ENCODE data around the gene KAT2B. TPM values are rescaled to one million over a fixed set of nuclear protein-coding genes. Genes with fewer than 3 reads are reported as not detected.

KAT2B gene
- total and polyA plus RNA-seq, 12 donors, result 5.4 to 32.2 (median 20.9) TPM

- H3K4me3 ChIP-seq, result no peak overlapping the region
- H3K27me3 ChIP-seq, result no peaks in the 10 kb centered on the region
- peaks cover 0 to 4% of the 10 kb centered on the region in 2 donors for H3K36me3 ChIP-seq (replicated peaks in 1 of 2)
- intact Hi-C loops (cut with DNase I), result no loop called here
- no peaks in the 10 kb centered on the region for H3K4me1 ChIP-seq (replicated peaks in 1 of 2)
- H3K9me3 ChIP-seq (replicated peaks in 1 of 3), result no peaks in the 10 kb centered on the region
- DNase-seq, result no peak
- 98 to 99% (median 98%) methylated on average over 2 of the region's 2 CpGs for WGBS, 4 donors
- H3K27ac ChIP-seq, result no peak overlapping the region
- TF ChIP-seq POLR2A (IDR thresholded peaks at IDR 0.05), result no peak
- no peak for TF ChIP-seq CTCF (IDR thresholded peaks at IDR 0.05)
These were observed 103.3 kb downstream of the KAT2B start for GRCh38 chr3:20143519-20143918.

GRCh38 chr3:20145874-20146273 is 105.6 kb downstream of the KAT2B start:
- Histone ChIP-seq H3K27ac (no peak overlapping the region), H3K4me3 (no peak overlapping the region), H3K27me3 (no peaks in the 10 kb centered on the region), H3K4me1 (replicated peaks in 1 of 2) (no peaks in the 10 kb centered on the region), H3K36me3 (replicated peaks in 1 of 2) (no peaks in the 10 kb centered on the region), H3K9me3 (replicated peaks in 1 of 3) (no peaks in the 10 kb centered on the region)
- intact Hi-C loops (cut with DNase I), result no loop called here
- WGBS, 4 donors, result 88 to 95% (median 93%) methylated on average over 2 of the region's 2 CpGs
- no peak for TF ChIP-seq CTCF (IDR thresholded peaks at IDR 0.05)
- no peak for TF ChIP-seq POLR2A (IDR thresholded peaks at IDR 0.05)
- no peak for DNase-seq

- Histone ChIP-seq H3K27me3 (no peaks in the 10 kb centered on the region), H3K27ac (no peak overlapping the region), H3K36me3 (replicated peaks in 1 of 2) (no peaks in the 10 kb centered on the region), H3K4me1 (replicated peaks in 1 of 2) (no peaks in the 10 kb centered on the region), H3K4me3 (no peak overlapping the region), H3K9me3 (replicated peaks in 1 of 3) (no peaks in the 10 kb centered on the region)
- DNase-seq, result no peak
- TF ChIP-seq CTCF (IDR thresholded peaks at IDR 0.05), result no peak
- intact Hi-C loops (cut with DNase I), result no loop called here
- WGBS, 4 donors, result 91 to 96% (median 95%) methylated on average over 8 of the region's 8 CpGs
These were observed 106.1 kb downstream of the KAT2B start for GRCh38 chr3:20146301-20146700.

GRCh38 chr3:20147361-20147760 is 107.1 kb downstream of the KAT2B start:
- no peak for DNase-seq
- intact Hi-C loops (cut with DNase I), result no loop called here
- Histone ChIP-seq H3K27ac (no peak overlapping the region), H3K4me3 (no peak overlapping the region), H3K4me1 (replicated peaks in 1 of 2) (no peaks in the 10 kb centered on the region), H3K27me3 (no peaks in the 10 kb centered on the region), H3K9me3 (replicated peaks in 1 of 3) (no peaks in the 10 kb centered on the region), H3K36me3 (replicated peaks in 1 of 2) (no peaks in the 10 kb centered on the region)
- TF ChIP-seq CTCF (IDR thresholded peaks at IDR 0.05) (no peak), POLR2A (IDR thresholded peaks at IDR 0.05) (no peak)
